Stromal cell of bone marrow (primary cell): ENCODE measurements around the gene F2.
"Not testable (repeated sequence)": the region's sequence is repeated elsewhere in the genome, so short reads cannot be mapped to it uniquely, and the experiment has no call there.

Experiments used
- DNase-seq: peaks from one replicate; pipeline ENCODE4 v3.0.0-alpha.2; 2012; ENCODE audit warnings: low read depth

The F2 gene

GRCh38 chr11:46686886-46687795, 31.9 kb upstream of the F2 start:
- DNase-seq, result peak; percentile 81

- DNase-seq, result no peak
Observed at GRCh38 chr11:46690702-46691101, 28.3 kb upstream of the F2 start.

DNA sequence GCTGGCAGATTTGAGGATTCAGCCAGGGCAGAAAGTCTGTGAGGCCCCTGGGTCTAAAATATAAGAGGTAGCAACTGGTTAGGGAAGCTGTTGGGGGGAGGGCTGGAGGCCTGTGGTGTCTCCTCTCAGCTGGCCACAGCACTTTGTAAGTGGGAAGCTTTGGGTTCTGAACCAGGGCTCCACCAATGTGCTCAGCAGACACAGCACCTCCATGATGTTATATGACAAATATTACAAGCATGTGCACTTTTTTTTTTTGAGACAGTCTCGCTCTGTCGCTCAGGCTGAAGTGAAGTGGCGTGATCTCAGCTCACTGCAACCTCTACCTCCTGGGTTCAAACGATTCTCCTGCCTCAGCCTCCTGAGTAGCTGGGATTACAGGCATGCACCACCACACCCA, 26.6 kb upstream of the F2 start:
- no peak for DNase-seq

DNA sequence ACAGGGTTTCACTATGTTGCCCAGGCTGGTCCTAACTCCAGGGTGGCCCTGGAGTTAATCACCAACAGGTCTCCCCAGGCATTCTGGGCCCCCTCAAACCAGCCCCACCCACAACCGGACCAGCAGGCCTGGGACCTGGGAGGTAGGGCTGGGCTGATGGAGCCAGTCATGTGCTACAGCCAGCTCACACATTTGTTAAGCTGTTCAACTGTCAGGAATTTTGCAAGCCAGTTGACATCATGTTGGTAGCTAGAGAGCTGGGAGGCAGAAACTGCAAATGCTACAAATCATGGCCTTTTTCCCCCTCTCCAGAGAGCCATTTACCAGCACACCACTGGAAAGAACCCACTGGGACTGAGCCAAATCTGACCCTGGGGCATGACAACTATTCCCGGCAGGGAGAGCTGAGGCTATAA, 25.4 kb upstream of the F2 start:
- DNase-seq, result peak; percentile 85

- DNase-seq, result no peak
Observed at GRCh38 chr11:46694072-46694471, 24.9 kb upstream of the F2 start.

DNA sequence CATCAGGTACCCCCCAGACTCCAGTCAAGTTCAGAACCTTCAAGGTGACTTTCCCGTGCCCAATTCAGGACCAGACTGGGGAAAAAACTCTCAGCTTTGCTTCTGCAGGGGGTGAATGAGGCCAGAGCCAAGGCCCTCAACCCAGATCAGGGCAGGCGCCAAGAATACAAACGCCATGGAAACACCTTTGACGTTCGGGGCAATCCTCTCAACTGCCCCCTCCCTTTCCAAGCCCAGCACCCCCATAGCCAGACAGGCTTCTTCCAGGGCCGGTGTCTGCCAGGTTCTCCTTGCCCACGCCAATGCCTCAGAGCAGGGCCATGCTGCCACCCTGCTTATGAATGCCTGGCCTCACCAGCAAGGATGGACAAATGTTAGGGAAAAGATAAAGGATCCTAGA, 24.4 kb upstream of the F2 start:
- DNase-seq, result no peak

DNA sequence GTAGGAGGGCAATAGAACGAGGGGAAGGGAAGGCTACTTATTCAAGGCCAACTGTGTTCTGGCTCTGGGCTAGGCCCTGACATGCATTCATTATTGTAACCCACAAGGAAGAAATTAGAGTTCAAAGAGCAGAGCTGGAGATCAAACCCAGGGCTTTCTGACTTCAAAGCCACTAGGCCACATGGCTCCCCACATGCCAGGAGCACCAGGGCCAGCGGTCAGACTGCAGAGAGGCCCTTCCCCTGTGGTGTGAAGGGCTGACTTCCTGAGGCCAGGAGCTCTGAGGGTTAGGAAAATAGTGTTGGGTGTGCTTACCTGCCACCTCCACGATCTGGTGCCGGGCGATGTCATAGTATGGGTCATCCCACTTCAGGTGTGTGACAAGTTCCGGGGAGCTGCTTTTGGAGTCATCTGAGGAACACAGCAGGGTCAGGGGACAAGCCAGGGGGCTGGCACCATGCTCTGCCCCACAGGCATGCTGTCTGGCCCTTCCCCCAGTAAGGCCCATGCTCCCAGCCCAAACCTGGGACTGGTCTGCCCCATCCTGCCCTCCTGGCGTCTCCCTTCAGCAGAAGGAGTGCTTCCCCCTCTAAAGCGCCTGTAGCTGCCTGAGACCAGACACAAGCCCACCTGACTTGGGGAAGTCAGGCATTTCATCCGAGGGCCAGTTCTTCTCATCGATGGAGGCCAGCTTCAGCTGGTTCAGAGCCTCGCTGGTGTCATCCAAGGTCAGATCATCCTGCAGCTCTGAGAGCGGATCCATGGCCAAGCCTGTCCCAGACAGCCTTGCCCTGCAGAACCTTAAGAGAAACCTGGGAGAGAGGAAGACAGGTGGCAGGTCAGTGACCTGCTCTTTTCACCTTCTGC, 23.4 kb upstream of the F2 start:
- DNase-seq, result no peak

DNA sequence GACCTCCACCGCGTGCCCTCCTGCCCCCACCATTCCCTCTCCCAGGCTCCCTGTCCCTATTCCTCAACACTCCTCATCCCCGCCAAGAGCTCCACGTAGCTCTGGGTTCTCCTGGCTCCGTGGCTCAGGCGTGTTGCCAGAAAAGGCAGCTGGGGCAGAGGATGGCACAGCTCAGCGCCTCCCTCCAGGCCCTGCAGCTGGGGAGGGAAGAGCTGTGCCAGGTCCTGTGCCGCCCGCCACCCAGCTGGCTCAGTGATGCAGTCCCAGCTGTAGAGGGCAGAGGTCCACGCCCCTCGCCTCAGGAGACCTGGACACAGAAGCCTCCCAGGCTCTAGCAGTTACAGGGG, 22.8 kb upstream of the F2 start:
- DNase-seq, result no peak

GRCh38 chr11:46697303-46697702, 21.7 kb upstream of the F2 start:
- DNase-seq, result no peak

- DNase-seq, result no peak
Observed at GRCh38 chr11:46697723-46698122, 21.3 kb upstream of the F2 start.

DNA sequence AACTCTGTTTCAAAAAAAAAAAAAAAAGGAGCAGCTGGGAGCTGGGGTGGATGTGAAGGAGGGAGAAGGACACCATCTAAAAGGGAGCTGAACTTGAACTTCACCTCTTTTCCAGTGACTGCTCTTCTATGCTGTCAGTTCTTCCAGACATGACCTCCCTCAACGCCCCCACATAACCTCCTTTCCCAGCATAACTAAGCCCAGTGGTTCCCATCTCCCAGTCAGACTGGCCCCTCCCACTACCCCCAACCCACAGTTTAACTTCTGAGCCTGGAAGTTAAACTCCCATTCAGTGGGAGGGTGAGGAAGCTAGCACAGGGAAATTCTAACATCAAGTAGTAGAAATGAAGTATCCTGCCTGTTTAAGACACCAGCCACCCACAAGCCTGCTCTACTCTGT, 20.4 kb upstream of the F2 start:
- DNase-seq, result no peak

- DNase-seq, result peak; percentile 98
Observed at GRCh38 chr11:46700241-46701077, 18.6 kb upstream of the F2 start, which contains the start of the genes ARHGAP1 and ZNF408. ARHGAP1 (minus strand) TSS chr11:46700619; CDS start chr11:46696107, 4,512 bp downstream. ZNF408 (plus strand) TSS chr11:46701031; CDS start chr11:46701048, 17 bp downstream.

GRCh38 chr11:46701078-46701654, 17.8 kb upstream of the F2 start:
- DNase-seq, result no peak

- DNase-seq, result no peak
Observed at GRCh38 chr11:46705070-46705688, 13.8 kb upstream of the F2 start.

GRCh38 chr11:46706886-46707285, 12.1 kb upstream of the F2 start:
- DNase-seq, result no peak

DNA sequence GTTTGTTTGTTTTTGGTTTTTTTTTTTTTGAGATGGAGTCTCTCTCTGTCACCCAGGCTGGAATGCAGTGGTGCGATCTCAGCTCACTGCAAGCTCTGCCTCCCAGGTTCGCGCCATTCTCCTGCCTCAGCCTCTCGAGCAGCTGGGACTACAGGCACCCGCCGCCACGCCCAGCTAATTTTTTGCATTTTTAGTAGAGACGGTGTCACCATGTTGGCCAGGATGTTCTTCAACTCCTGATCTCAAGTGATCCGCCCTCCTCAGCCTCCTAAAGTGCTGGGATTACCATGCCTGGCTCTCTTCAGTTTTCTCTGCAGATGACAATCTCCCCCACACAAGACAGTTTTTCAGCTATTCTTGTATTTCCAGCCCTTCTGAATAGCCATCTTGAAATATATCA, 9.7 kb upstream of the F2 start:
- not testable (repeated sequence) for DNase-seq

DNA sequence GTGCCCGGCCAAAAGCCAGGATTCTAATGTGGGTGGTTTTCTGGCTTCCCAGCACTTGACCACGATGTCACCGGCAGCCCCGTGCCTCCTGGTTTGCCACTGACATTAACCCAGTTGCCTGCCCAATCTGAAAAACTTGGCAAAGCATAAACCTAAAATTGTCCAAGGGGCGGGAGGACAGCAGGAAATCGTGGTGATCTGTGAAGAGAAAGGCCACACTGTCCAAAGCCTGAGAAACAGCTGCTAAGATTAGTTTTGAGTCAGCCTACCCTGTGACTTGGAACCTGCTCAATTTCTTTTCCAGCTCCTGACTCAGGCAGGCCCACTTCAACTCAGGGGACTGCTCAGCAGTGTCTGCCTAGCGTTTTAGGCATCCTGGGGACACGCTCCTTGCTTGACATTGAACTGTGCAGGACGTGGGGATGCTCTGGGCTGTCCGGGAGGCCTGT, 8.2 kb upstream of the F2 start:
- peak; percentile 99 for DNase-seq

DNA sequence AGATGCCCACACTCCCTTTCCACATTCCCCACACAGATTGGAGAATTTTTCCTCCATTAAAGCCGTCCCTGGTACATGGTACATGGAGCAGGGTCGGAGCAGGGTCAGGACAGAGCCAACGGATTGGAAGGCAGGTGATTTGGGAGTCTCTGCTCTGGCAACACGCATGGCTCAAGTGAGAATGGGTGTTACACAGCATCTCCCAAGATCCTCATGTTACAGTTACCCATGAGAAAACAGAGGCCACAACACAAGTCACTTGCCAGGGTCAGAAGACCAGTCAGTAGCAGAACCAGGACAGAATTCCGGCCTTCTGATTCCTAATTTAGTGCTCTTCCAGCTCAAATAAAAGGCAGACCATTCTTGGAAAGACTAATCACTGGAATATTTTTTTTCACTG, 7.7 kb upstream of the F2 start:
- peak; percentile 64 for DNase-seq

DNA sequence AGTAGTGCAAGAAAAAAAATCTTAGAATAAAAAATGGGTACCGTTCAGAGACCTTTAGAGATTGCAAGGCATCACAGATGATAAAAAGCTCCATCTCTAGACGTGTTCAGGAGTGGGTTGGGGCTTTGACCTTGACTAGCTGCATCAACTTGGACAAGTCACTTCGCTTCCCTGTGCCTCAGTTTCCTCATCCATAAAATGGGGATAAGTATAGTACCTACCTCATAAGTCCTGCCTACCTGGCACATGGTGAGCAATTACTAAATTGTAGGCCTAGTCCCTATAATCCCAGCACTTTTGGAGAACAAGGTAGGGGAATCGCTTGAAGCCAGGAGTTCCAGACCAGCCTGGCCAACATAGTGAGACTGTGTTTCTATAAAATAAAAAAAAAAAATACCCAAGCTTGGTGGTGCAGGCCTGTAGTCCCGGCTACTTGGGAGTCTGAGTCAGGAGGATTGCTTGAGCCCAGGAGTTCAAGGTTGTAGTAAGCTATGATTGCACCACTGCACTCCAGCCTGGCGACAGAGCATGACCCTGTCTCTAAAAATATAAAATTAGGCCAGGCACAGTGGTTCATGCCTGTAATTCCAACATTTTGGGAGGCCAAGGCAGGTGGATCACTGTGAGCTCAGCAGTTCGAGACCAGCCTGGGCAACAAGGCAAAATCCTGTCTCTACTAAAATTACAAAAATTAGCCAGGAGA, 6.0 kb upstream of the F2 start:
- no peak for DNase-seq

GRCh38 chr11:46717825-46718154, 1.2 kb upstream of the F2 start:
- DNase-seq, result not testable (repeated sequence)
